GM19023 (cell line): Measurements from ENCODE around the gene RALGPS1.

ENCODE experiments used
- ATAC-seq: cut with Tn5 transposase; IDR thresholded peaks from one replicate; pipeline ENCODE4 v1.9.1; 2021; ENCODE audit warnings: mild to moderate bottlenecking, moderate library complexity; ENCODE audit not compliant: unreplicated experiment

RALGPS1 gene

DNA sequence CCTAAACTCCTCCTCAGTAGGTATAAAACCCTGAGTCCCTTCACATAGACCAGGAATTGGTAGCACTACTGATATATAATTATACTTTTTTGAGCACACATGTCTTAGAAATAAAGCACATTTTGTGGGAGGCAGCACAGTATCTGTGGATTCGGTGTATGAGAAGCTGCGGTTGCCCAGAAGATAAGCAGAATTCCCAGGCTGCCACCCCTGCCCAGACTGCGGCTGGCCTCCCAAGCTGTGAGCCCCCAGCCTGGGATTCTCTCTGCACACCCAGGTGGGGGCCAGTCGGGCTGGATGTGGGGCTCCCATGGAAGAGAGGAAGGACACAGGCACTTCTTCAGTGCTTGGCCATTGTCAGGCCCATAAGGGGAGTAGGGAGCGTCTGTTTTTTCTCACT lies 233.4 kb downstream of the RALGPS1 start:
- ATAC-seq = no peak

DNA sequence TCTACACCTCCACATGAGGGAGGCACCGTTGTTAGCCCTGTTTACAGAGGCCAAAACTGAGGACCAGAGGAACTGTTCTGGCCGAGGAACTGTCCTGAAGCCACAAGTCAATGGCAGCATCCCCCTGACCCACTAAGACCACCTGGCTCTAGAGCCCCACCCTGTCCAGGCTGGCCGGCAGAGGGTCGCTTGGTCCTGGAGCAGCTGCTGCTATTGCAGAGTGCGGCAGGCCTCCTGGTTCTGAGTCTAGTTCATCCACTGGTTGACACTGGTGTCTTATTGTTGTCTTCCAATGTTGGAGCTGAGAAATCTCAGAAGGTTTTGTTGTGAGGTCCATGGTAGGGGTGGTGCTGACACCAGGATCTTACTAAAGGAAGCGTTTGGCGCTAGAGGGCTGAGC lies 234.4 kb downstream of the RALGPS1 start:
- no peak for ATAC-seq

DNA sequence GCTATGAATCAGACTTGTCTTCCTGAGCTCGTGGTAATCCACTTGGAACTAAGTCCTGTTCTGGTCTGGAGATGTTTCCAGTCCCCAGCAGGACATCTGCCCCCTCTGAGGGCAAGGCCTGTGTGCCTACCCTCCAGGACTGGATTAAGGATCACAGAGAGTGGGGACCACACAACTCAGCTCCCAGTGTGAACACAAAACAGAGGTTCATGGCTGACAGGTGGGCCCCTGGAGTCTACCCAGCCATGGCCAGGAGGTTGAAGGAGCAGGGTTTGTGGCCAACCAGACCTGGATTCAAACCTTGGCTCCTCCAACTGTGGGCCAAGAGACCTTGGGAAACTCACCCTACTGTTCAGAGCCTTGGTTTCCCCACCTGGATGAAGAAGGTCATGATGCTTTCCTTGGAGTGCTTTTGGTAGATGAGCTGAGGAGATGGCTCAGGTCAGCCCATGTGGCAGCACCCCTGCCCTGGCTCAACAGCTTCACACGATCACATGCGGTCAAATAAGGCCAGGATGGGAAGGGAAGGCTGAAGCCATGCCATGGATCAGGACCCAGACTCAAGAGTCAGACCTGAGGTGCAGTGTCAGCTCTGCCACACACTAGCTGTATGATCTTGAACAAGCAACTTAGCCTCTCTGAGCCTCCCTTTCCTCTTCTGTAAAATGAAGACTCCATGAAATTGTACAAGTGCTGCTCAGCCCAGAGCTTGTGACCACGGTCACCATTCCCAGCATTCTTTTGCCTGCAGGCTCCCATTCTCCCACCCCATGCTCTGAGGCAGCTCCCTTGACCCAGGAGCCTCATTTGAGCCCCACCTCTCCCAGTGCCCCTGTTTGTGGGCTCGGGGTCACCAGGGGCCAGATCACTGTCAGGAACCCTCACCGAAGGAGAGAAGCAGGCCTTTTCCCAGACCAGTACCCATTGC lies 235.1 kb downstream of the RALGPS1 start:
- ATAC-seq = no peak

DNA sequence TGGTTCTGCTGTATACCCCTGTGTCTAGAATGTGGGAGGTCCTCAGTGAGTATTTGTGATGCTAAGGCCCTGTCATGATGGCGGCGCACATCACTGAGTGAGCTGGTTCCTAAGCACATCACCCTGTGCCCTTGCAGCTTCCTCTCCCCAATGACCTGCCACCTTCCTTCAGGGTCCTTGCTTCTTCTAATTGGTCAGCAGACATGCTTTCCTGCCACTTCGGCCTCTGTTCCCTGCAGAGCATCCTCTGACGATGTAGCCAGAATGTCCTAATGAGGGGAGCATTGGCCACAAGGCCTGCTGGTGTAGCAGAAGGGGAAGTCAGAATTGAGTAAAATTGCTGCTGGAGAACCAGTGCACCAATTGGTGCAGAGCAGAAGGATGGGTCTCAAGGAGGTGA lies 238.9 kb downstream of the RALGPS1 start:
- no peak for ATAC-seq

DNA sequence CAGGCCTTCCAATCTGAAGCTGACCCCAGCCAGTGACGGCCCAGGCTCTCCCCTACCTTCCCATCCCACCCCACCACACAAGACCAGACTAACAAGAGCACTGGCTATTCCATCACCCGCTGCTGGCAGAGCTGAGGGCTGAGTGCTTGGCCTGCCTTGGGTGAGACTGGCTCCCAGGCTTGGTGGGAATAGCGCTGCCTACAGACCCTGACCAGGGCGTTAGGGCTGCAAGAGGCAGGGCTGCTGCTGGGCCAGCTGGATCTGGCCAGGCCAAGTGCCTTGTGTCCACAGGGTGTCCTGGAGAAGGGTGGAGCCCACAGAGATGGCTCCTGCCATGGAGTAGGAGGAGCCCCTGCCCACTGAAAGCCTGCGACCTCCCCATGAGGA lies 239.4 kb downstream of the RALGPS1 start:
- no peak for ATAC-seq

DNA sequence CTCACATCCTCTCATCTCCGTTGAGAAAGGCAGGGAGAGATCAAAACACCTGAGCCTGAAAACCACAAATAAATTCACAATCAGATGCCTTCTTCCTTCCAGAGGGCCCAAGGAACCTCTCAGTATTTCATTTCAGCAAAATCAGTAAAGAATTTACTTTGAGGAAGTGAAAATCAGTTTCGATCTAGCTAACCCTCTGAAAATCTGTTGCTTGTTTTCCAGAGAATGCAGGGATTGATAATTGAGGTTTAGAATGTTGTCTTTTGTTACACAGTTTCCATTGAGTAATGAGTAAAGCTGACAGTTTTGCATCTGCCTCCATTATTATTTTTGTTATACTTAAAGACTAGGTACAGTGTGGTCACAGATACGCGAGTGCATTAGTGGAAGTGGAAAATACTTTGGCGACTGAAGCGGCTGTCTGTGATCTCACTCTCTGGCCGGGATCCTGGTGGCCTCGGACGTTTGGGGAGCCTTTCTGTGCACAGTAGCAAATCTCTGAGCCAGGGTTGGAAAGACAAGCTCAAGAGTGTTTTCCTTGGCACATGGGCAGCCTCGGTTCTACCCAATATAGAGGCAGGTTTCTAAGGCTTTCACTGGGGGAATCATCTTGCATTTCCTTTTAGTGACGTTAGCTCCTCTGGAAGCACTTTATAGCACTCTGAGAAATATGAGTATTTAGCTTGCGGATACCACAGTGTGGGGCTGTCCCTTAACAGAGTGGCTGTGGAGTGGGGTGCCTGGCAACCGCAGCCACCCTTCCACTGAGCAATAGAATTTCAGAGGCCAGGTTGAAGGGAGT lies 240.0 kb downstream of the RALGPS1 start:
- no peak for ATAC-seq

DNA sequence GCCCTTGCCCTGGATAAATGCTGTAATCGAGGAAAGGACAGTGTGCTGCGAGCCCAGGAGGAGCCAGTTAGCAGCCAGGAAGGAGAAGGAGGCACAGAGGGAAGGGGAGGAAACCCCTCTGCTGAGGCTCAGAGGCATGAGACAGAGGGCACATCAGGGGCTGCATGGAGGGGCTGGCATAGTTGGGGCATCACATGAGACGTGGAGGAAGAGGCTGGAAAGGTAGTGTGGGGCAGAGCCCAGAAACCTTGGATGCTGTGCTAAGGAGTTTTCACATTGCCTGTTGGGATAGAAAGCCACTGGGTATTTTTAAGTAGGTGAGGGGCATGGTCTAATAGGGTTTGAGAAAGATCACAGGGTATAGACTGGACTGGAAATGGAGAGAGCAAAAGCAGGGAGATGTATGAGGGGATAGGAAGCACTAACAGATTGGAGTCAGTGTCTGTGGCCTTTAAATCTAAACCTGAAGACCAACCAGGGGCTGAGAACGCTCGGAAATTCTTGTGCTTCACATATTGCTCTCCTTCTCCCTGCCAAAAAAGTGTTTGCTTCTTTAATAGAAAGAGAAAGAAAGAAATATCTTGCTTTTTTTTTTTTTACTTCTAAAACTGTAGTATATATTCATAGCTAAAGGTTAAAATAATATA lies 240.9 kb downstream of the RALGPS1 start:
- no peak for ATAC-seq

DNA sequence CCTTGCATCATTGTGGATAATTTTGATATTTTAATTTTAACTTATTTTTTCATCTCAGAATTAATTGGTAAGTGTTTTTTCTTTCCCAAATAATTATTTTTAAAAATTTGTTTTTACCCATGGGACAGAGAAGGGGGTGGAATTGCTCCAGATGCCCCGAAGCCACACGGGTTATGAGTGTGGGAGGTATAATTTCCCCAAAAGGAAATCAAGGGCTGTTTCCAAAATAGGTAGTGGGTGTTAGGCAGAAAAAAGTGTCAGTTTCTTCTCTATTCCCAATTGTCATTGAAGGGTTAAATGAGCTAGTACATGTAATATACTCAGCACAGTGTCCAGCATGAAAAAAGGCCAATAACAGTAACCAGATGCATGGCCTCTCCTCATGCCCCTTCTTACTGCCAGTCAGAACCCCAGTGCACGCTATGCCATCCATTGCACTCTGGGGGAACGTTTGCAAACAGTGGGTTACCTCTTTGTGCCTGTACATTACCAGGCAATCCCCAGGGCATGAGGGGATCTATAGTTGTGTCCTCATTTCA lies 244.3 kb downstream of the RALGPS1 start:
- ATAC-seq = no peak

DNA sequence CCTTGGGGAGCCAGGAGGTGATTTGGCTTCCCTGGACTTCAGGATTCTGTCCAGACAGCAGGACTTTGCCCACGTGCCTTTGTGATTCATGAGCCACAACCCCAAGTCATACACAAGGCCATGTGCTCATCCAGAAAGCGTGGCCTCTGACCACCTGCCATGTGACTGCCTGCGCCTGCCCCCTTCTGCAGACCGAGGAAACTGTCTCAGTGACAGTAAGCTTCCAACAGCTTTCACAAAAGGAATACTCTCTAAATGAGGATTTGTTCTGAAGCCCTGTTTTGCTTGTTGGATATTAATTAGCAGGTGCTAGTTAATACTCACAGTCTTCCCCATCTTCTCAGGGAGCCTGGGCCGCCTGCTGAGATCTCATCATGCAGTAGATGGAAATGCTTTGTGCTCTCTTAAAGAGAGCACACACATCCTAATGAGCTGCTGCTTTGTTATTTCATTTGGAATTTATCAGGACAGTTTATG lies 244.8 kb downstream of the RALGPS1 start:
- no peak for ATAC-seq

DNA sequence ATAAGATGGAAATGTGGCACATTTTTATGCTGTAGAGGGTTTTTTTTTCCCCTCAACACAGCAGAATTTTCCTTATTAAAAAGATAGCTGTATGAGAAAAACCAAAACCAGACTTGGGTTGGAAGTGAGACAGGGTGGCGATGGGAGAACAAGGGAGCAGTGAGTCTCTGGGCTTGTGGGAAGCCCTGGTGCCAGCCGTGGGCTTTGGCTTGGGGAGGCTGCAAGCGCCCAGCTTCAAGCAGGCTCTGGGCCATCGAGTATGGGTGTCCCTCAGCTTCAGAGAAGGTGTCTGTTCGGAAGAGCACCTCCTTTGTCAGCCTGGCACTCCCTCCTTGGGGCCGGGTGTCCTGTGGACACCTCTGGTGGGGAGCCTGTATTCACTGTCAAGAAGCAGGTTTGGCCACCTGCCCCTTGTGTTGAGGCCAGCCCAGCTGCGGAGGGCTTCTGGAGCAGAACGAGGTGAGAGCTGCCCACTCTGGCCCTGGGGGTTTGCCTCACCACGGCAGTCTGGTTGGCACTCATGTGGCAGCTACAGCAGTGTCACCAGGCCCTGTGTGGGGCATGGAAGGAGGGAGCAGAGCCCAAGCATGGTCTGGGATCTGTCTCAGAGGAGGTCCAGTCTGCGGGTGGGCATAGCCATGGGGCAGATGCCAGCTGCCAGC lies 245.5 kb downstream of the RALGPS1 start:
- no peak for ATAC-seq

DNA sequence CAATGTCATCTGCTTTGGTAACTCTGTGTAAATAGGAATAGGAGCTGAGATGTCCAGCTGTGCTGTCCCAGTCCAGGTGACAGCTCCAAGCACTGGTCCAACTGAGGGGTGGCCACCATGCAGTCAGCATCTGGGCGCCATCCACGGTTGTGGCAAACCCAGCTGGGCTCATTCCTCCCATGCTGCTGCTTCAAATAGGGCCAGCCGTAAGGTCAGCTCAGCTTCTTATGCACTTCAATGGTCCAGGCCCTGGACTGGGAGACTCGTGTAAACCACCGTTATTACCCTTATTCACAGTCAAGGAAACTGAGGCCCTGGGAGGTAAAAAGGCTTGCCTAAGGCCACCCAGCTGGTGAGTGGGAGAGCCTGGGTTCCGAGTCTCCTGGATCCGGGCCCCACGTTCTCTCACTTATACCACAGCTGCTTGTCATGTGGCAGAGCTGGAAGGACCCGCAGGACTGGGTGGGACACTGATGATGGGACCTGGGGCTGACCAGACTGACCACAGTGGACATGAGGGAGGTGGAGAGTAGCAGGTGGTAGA lies 246.6 kb downstream of the RALGPS1 start:
- no peak for ATAC-seq

DNA sequence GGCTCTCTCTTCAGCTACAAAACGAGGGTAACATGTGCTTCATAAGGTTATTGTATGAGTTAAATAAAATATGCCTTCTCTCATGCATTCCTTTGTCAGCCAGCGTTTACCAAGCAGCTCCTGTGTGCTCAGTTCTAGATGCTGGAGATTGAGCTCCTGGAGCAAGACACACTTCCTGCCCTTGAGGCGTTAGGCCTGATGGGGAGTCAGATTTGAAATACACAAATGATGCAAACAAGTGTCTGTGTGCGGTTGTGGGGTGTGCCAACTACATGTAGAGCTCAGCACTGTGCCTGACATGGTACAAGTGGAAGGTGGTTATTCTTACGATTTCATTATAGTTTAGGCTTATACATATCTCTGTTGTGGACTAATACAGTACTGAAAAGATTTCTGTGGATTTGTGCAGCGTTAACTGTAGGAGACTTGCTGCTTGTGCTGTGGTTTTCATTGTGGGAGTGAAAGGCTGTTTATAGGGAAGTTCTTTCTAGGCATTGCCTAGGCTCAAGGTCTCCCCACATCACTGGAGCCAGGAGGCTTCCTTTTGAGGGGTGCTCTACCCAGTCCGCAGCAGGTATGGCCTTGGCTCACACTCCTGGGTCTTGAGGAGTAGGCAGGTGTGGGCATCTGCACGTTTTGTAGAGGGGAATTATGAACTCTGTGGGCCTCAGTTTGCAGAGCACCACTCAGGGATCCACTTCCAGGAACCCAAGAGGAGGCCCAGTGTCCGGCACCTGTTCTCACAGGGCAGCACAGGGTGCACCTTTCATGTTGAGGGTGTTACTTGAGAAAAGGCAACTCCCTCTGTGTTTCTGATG lies 247.7 kb downstream of the RALGPS1 start:
- no peak for ATAC-seq

DNA sequence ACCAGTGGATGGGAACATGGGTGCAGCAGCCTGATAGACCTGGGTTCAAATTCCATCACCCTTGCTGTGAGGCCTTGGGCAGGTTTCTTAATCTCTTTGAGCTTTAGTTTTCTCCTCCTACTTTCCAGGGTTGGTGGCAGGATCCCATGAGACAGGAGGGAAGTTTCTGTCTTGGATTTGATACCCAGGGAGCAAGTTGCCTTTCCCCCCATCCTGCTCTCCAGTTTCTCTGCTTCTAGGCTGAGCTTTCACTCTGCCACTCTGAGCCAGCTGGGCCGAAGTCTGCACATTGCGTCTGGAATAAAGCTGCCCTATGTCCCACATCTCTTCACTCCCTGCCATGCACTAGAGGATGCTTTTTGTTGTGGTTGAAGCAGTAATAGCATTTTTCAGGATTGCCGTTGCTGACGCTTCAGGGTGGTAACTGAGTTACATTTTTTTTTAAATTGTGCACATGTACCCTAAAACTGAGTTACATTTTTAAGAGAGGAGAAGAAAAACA lies 248.3 kb downstream of the RALGPS1 start:
- ATAC-seq = no peak

DNA sequence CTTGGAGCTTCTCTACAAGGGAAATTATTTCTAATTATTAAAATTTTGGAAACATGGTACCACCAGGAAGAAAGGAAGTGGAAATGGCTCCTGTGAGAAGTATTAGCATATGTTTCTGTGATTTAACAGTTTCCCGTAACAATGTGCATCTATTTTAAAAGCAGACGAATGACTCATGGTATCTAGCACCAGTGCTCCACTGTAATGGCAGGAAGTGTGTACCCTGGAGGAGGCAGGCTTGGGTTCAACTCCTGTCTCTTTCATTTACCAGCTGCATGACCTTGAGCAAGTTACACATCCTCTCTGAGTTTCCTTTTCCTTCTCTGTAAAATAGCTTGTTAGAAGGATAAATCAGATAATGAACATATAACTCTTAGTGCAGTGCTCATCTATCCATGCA lies 248.8 kb downstream of the RALGPS1 start:
- no peak for ATAC-seq

DNA sequence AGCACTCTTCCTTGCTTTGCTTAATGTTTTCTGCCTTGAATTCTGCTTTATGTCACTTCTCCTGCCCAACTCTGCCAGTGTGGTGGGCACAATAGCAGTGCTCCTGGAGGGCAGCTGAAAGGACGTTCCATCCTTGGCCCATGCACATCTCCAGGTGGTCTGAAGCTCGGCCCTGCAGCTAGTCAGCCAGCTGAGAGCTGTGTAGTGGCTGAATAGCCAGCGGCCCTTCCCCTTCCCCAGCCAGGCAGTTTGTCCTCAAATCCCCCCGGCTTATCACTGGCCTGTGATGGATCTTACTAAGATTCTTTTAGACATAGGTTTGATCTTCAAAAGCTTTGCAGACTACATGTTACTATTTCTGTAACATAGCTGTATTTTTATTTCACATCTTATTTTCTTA lies 250.5 kb downstream of the RALGPS1 start:
- ATAC-seq = no peak

DNA sequence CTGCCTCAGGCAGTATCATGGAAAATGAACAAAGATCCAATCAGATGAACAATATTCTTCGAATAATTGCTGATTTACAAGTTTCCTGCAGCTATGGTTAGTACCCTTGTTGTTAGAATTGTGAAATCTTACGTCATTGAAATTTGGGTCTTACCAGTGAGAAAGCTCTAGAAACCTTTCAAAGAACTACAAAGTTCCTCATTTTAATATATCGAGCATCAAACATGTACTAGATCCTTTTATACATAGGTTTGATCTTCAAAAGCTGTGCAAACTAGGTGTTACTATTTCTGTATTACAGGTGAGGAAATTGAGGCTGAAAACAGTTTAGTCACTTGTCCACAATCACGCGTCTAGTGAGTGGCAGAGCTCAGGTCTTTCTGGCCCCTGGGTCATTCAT lies 251.5 kb downstream of the RALGPS1 start:
- no peak for ATAC-seq

DNA sequence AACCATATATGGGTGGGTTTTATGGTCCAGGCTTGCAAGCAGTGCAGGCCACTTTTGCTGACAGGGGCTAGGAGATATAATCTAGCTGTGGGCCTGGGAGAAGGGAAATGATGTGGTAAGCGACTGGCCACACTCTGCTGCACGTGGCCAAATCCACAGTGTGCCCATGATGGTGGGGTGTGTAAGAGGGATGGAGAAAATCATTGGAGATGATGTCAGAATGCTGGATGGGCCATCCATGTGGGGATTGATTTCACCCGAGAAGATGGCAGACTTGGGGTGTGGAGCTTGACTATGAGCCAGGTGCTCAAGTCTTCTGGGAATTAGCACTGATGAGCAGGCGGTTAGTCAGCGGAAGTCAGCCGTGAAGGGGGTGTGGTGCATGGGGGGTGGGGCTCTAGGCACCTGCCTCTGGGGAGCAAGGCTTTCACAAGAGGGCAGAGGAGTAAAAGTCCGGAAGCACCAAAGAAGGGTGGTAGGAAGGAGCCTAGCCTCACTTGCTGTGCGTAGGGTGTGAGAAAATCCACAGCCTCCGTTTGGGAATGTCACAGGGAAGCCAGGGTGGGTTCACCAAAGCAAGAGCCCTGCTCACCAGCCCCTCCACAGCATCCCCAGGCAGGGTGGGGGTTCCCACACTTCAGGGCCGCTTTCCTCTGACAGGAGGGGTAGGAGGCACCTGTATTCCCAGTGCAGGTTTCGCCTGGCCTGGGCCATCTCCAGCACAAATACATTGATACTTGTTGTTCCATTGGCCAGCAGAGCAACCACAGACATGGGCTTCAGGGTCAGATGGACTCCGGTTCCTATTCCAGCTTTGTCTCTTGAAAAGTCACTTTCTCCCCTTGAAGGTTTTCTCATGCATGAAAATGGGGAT lies 252.3 kb downstream of the RALGPS1 start:
- ATAC-seq = peak; percentile 75

DNA sequence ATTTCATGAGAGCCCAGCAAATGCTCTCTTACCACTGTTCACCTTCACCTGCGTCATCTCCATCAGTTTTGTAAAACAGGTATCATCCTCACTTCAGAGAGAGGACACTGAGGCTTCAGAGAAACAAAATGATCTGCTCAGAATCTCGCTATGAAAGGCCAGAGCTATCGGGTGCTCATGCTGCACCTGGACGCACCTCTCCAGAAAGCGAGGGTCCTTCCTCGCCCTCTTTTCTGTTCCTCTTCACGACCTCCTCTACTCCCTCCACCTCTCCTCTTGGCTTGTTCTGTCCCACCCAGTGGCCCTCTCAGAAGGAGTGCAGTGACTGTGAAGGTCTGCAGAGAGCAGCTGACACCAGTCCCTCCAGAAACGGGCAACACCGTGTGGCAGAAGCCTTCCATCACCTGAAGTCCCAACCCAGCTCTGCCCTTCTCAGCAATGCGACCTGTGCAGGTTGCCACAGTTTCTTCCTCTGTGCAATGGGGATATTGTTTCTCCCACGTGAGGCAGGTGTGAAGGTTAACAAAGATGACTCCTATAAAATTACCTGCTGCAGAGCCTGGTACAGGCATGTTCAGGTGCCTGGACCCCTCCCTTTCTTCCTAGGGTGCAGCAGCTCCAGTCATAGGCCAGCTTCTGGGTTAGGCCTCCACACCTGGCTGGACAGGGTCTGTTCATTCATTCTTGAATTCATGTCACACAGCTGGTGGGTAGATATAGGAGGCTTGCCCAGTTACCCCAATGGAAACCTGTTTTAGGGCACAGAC lies 253.2 kb downstream of the RALGPS1 start:
- ATAC-seq = no peak
